GM12878 (cell line): ENCODE data around the gene IBA57. TPM values are rescaled to one million over a fixed set of nuclear protein-coding genes. Genes with fewer than 3 reads are reported as not detected.

Experiments
- ATAC-seq: fragments of 200-7000 bp; cut with Tn5 transposase; 3 replicates; pipeline ENCODE4 v1.9.1; 2020; ENCODE audit warnings: mild to moderate bottlenecking, moderate library complexity
- BruUV-seq: library from RNA; stranded (reverse); fragments of 400-500 nt; replicated peaks from 2 replicates; lab custom pipeline; 2021; lab: Mats Ljungman, UMichigan
- CTCF ChIA-PET: fragments of 300-600 bp; sonication (Branson Sonifier 250); formaldehyde crosslinking; extraction: SDS; loops from one replicate; lab custom pipeline; 2021; ENCODE audit warnings: inconsistent platforms; lab: Yijun Ruan, JAX
- POLR2A ChIA-PET: fragments of 350-600 bp; formaldehyde crosslinking; extraction: SDS; loops from one replicate; lab custom pipeline; 2021; ENCODE audit warnings: inconsistent platforms; lab: Charles Lee
- RAD21 ChIA-PET: fragments of 300-600 bp; sonication (Branson Sonifier 250); formaldehyde crosslinking; loops from one replicate; lab custom pipeline; 2023; ENCODE audit warnings: antibody characterized with exemption; ENCODE audit not compliant: unreplicated experiment; lab: Charles Lee
- SMC1A ChIA-PET: fragments of 300-600 bp; sonication (Branson Sonifier 250); formaldehyde crosslinking; loops from one replicate; lab custom pipeline; 2023; ENCODE audit not compliant: unreplicated experiment, uncharacterized antibody; lab: Charles Lee
- DNase-seq: peaks from one replicate; pipeline ENCODE4 v3.0.0-alpha.2; 2011; ENCODE audit warnings: low read depth, low spot score
- FAIRE-seq: peaks from 3 replicates; lab custom pipeline; 2011; peaks lifted over from hg19 to GRCh38; lab: Jason Lieb, UNC
- H2AFZ ChIP-seq: 2 replicates; pipeline ENCODE4 v1.6.0; 2011; ENCODE audit warnings: low read depth, low read length, control low read depth; ENCODE audit not compliant: control insufficient read depth
- H3K27ac ChIP-seq: 2 replicates; pipeline ENCODE4 v1.5.1; 2011; ENCODE audit warnings: control low read depth; ENCODE audit not compliant: control insufficient read depth, insufficient read depth
- H3K27me3 ChIP-seq, 2 experiments: replicated peaks in 1 of 2; 2 replicates each; pipeline versions ENCODE4 v1.6.0 to v1.6.1; 2011; ENCODE audit warnings: low read length in 1 of 2; ENCODE audit not compliant: control insufficient read depth in 2 of 2, insufficient read depth in 2 of 2
- H3K36me3 ChIP-seq, 2 experiments: 2 replicates each; pipeline ENCODE4 v1.5.1; 2011; ENCODE audit warnings: low read length in 1 of 2; ENCODE audit not compliant: control insufficient read depth in 2 of 2, insufficient read depth in 2 of 2
- H3K4me1 ChIP-seq: 2 replicates; pipeline ENCODE4 v1.6.1; 2011; ENCODE audit warnings: mild to moderate bottlenecking, low read length, moderate library complexity, mixed read lengths; ENCODE audit not compliant: control insufficient read depth, insufficient read depth
- H3K4me2 ChIP-seq: 2 replicates; pipeline ENCODE4 v1.6.0; 2011; ENCODE audit warnings: control low read depth; ENCODE audit not compliant: control insufficient read depth, insufficient read depth
- H3K4me3 ChIP-seq: fragments of 200-600 bp; sonication (generic); 2 replicates; pipeline ENCODE4 v1.5.1; 2016
- H3K79me2 ChIP-seq: 2 replicates; pipeline ENCODE4 v1.6.0; 2011; ENCODE audit warnings: low read length; ENCODE audit not compliant: control insufficient read depth, insufficient read depth
- H3K9ac ChIP-seq: 2 replicates; pipeline ENCODE4 v1.8.0; 2011; ENCODE audit warnings: low read length, control low read depth, mixed read lengths; ENCODE audit not compliant: control insufficient read depth, insufficient read depth
- H3K9me3 ChIP-seq: replicated peaks from 3 replicates; pipeline ENCODE4 v1.5.1; 2011; ENCODE audit warnings: mild to moderate bottlenecking, low read length; ENCODE audit not compliant: control insufficient read depth, insufficient read depth
- H4K20me1 ChIP-seq: 2 replicates; pipeline ENCODE4 v1.6.0; 2011; ENCODE audit not compliant: control insufficient read depth, insufficient read depth
- BHLHE40 ChIP-seq, 2 experiments: fragments of 450-650 bp in 1 of 2; IDR thresholded peaks; 2 replicates each; pipeline ENCODE4 v1.6.1; 2011 to 2017; ENCODE audit warnings: low read depth in 2 of 2, borderline replicate concordance in 1 of 2, improper control_type of control experiment in 1 of 2, low read length in 1 of 2, mild to moderate bottlenecking in 1 of 2
- CBX3 ChIP-seq: fragments of 200-600 bp; sonication (generic); IDR thresholded peaks from 2 replicates; pipeline ENCODE4 v1.6.1; 2016; ENCODE audit warnings: low read depth, borderline replicate concordance
- GABPA ChIP-seq: IDR thresholded peaks from 2 replicates; pipeline ENCODE4 v1.6.1; 2014; ENCODE audit warnings: antibody characterized with exemption, low read depth, mild to moderate bottlenecking, inconsistent platforms
- NFIC ChIP-seq: IDR thresholded peaks from 2 replicates; pipeline ENCODE4 v1.6.1; 2012; ENCODE audit warnings: low read depth, mild to moderate bottlenecking, inconsistent platforms, low read length, moderate library complexity
- PKNOX1 ChIP-seq: fragments of 450-650 bp; IDR thresholded peaks from 2 replicates; pipeline ENCODE4 v1.6.1; 2016; ENCODE audit warnings: mild to moderate bottlenecking
- RUNX3 ChIP-seq: IDR thresholded peaks from 2 replicates; pipeline ENCODE4 v1.6.1; 2012; ENCODE audit warnings: low read length, inconsistent platforms
- SIN3A ChIP-seq: IDR thresholded peaks from 2 replicates; pipeline ENCODE4 v1.6.1; 2012; ENCODE audit warnings: low read depth, low read length, improper control_type of control experiment
- SREBF2 ChIP-seq: IDR thresholded peaks from 2 replicates; pipeline ENCODE4 v1.6.1; 2012; ENCODE audit warnings: mild to moderate bottlenecking, low read length
- TAF1 ChIP-seq: IDR thresholded peaks from 2 replicates; pipeline ENCODE4 v1.6.1; 2011; ENCODE audit warnings: mild to moderate bottlenecking, low read depth, low read length, borderline replicate concordance
- TCF7 ChIP-seq: IDR thresholded peaks from 2 replicates; pipeline ENCODE4 v1.6.1; 2014; ENCODE audit warnings: antibody characterized with exemption, borderline replicate concordance
- ZBTB11 ChIP-seq: fragments of 450-650 bp; formaldehyde crosslinking; IDR thresholded peaks from 2 replicates; pipeline ENCODE4 v1.5.0; 2022; ENCODE audit warnings: mild to moderate bottlenecking, missing genetic modification characterization
- WGBS: methylation state at CpG from one replicate; pipeline ENCODE4 v1.1.6; 2016; ENCODE audit warnings: low lambda C conversion rate; ENCODE audit not compliant: insufficient replicate concordance, insufficient coverage; ENCODE audit errors: missing lambda C conversion rate; 5-methylcytosine and 5-hydroxymethylcytosine counted together
- in situ Hi-C: fragments of 300-500 bp; cut with MboI; formaldehyde crosslinking; loops from 9 replicates; pipeline ENCODE4 v1.14.3; 2018; ENCODE audit warnings: mixed read lengths
- intact Hi-C: fragments of 100-400 bp; cut with micrococcal nuclease; formaldehyde crosslinking; loops from one replicate; pipeline ENCODE4 v1.14.2; 2022; ENCODE audit not compliant: unreplicated experiment
- polyA plus RNA-seq, 11 experiments: library from polyadenylated mRNA; depleted of rRNA in 4 of 11; unstranded in 6 of 11; stranded (reverse) in 5 of 11; fragments of >200 nt; fragmentation: Nextera tagmentation in 4 of 11; fragmentation: Illumina TruSeq in 1 of 11; extraction: Ambion mirVana in 4 of 11; extraction: Trizol in 1 of 11; gene quantifications; 1 replicate in 1 of 11; 2 replicates in 10 of 11; pipeline versions ENCODE4 v1.2.1 to v1.2.3, GENCODE V29; 2011 to 2016; ENCODE audit warnings: inconsistent platforms in 2 of 11, missing spikeins in 2 of 11, low read depth in 1 of 11
- total RNA-seq, 4 experiments: library from RNA; depleted of rRNA in 3 of 4; stranded (reverse); fragments of >200 nt in 3 of 4; fragmentation: Illumina TruSeq in 1 of 4; extraction: Trizol in 1 of 4; gene quantifications; 2 replicates each; pipeline versions ENCODE4 v1.2.1 to v1.2.3, GENCODE V29; 2013 to 2021
- TF ChIP-seq, protein P1 (sequence below): fragments of 150-350 bp; IDR thresholded peaks from 2 replicates; pipeline ENCODE4 v1.6.1; 2016; ENCODE audit warnings: low read depth, low read length

Gene IBA57
- total and polyA plus RNA-seq, 10 of the 15 experiments (the other 5 are each of a cell fraction or from before 2014, with no cell fraction given) = 0.51 to 8.6 (median 3.7) TPM

- TF ChIP-seq PKNOX1 (no peak), RUNX3 (no peak)
- TF ChIP-seq, all 136 proteins: peak for 0
These were observed 46.9 kb downstream of the IBA57 start (continued) for GRCh38 chr1:228212415-228212965.

DNA sequence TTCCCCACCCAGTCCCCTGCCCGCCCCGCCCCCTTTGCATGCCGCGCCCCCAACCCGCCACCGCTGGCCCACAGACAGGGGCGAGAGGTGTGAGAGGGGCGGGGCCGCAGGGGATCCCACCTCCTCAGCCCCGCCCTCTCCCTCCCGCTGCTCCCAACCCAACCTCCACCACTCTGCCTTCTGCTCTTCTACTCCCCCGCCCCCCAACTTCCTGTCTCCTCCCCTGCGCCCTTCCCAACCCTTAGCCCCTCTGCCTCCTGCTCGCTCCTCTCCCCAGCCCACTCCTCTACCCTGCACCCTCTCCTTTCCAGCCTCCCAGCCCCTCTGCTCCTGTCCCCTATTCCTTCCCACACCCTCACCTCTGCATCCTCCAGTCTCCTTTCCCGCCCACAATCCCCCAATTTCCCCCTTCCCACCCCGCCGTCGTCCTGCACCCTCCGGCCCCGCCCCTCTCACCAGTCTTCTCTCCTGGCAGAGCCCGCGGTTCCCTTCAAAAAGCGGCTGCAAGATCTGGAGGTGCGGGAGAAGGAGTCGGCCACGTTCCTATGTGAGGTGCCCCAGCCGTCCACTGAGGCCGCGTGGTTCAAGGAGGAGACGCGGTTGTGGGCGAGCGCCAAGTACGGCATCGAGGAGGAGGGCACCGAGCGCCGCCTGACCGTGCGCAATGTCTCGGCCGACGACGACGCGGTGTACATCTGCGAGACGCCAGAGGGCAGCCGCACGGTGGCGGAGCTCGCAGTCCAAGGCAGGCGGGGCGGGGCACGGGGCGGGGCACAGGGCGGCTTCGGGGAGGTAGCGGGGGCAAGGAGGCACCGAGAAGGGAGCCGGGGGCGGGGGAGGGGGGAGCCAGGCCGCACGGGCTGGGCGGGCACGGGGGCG is 47.6 kb downstream of the IBA57 start:
- no TSS peak for BruUV-seq
- FAIRE-seq = no peak
- TF ChIP-seq, protein P1, sequence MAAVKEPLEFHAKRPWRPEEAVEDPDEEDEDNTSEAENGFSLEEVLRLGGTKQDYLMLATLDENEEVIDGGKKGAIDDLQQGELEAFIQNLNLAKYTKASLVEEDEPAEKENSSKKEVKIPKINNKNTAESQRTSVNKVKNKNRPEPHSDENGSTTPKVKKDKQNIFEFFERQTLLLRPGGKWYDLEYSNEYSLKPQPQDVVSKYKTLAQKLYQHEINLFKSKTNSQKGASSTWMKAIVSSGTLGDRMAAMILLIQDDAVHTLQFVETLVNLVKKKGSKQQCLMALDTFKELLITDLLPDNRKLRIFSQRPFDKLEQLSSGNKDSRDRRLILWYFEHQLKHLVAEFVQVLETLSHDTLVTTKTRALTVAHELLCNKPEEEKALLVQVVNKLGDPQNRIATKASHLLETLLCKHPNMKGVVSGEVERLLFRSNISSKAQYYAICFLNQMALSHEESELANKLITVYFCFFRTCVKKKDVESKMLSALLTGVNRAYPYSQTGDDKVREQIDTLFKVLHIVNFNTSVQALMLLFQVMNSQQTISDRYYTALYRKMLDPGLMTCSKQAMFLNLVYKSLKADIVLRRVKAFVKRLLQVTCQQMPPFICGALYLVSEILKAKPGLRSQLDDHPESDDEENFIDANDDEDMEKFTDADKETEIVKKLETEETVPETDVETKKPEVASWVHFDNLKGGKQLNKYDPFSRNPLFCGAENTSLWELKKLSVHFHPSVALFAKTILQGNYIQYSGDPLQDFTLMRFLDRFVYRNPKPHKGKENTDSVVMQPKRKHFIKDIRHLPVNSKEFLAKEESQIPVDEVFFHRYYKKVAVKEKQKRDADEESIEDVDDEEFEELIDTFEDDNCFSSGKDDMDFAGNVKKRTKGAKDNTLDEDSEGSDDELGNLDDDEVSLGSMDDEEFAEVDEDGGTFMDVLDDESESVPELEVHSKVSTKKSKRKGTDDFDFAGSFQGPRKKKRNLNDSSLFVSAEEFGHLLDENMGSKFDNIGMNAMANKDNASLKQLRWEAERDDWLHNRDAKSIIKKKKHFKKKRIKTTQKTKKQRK = no peak
- TF ChIP-seq TCF7 = no peak
- peak in 1 of 2 experiments; percentile 64; a peak in 2 of 4 replicates for TF ChIP-seq BHLHE40 (IDR thresholded peaks at IDR 0.05; ENCODE audit: borderline replicate concordance in 1 of 2, low read depth in 2 of 2, low read length in 1 of 2)
- no peak for TF ChIP-seq CBX3
- TF ChIP-seq GABPA = no peak
- no peak for TF ChIP-seq TAF1
- TF ChIP-seq SREBF2 = no peak
- TF ChIP-seq SIN3A = no peak
- no peak for TF ChIP-seq NFIC
- TF ChIP-seq ZBTB11 (CRISPR knock-in tag) = no peak

More for the DNA sequence above, 47.6 kb downstream of the IBA57 start:
- peak; percentile 99 for ATAC-seq
- intact Hi-C loops (loop anchor here (5.0 to 10.0 kb wide), 2 partner anchors 72 to 304 kb away; no protein-coding TSS in a partner anchor), in situ Hi-C loops (no loop called here)
- peak overlapping the region; percentile 47; the same call in 1 of the 2 replicates for H3K4me3 ChIP-seq
- peak; percentile 9 for DNase-seq
- H3K9me3 ChIP-seq = no peaks in the 10 kb centered on the region; the same call in 2 of the 3 replicates
- no peaks in the 10 kb centered on the region for H3K27me3 ChIP-seq
- WGBS = 6% methylated on average over 22 of the region's 67 CpGs
- no peaks in the 10 kb centered on the region for H3K36me3 ChIP-seq
- SMC1A ChIA-PET = no interaction called here
- H3K27ac ChIP-seq = no peak overlapping the region
- CTCF ChIA-PET = interaction anchor here (0.8 to 1.5 kb wide), 2 partner anchors 10 to 41 kb away, joined by 3 to 5 read pairs; no protein-coding TSS in a partner anchor
- peak overlapping the region; percentile 80 for H2AFZ ChIP-seq
- no peaks in the 10 kb centered on the region for H3K4me1 ChIP-seq
- no peaks in the 10 kb centered on the region for H4K20me1 ChIP-seq
- no peak overlapping the region for H3K9ac ChIP-seq
- peak overlapping the region; percentile 77; the same call in 1 of the 2 replicates for H3K4me2 ChIP-seq
- POLR2A ChIA-PET = no interaction called here
- RAD21 ChIA-PET = interaction anchor here (0.6 to 1.5 kb wide), 2 partner anchors 82 to 359 kb away, joined by 3 to 4 read pairs; no protein-coding TSS in a partner anchor
- H3K79me2 ChIP-seq = no peaks in the 10 kb centered on the region
